Measurements from ENCODE around the gene RRN3.
"Not testable (repeated sequence)": the region's sequence is repeated elsewhere in the genome, so short reads cannot be mapped to it uniquely, and the experiment has no call there.

RRN3 gene

GRCh38 chr16:15023381-15024077 is 70.5 kb downstream of the RRN3 start:
- not testable (repeated sequence) for H3K4me3 ChIP-seq (ENCODE audit: control insufficient read depth, low read depth, low read length); DNase-seq (ENCODE audit: low read depth)

- not testable (repeated sequence) for H3K4me3 ChIP-seq (ENCODE audit: control insufficient read depth, low read depth, low read length); DNase-seq (ENCODE audit: low read depth)
- TF ChIP-seq CTCF (IDR thresholded peaks at IDR 0.05; ENCODE audit: control insufficient read depth, insufficient read depth, low read depth, low read length, missing control alignments): peak; percentile 35
These were observed 71.9 kb downstream of the RRN3 start for GRCh38 chr16:15022194-15022593.

GRCh38 chr16:15021429-15021828 is 72.6 kb downstream of the RRN3 start:
- not testable (repeated sequence) for H3K4me3 ChIP-seq (ENCODE audit: control insufficient read depth, low read depth, low read length)
- peak; percentile 40 for DNase-seq (ENCODE audit: low read depth)

GRCh38 chr16:15016951-15017580 is 77.0 kb downstream of the RRN3 start:
- H3K4me3 ChIP-seq (ENCODE audit: control insufficient read depth, low read depth, low read length): not testable (repeated sequence)
- DNase-seq (ENCODE audit: low read depth): peak; percentile 5

- DNase-seq (ENCODE audit: low read depth); H3K4me3 ChIP-seq (ENCODE audit: control insufficient read depth, low read depth, low read length): not testable (repeated sequence)
These were observed 77.7 kb downstream of the RRN3 start for GRCh38 chr16:15016354-15016753.

- not testable (repeated sequence) for DNase-seq (ENCODE audit: low read depth); H3K4me3 ChIP-seq (ENCODE audit: control insufficient read depth, low read depth, low read length)
These were observed 78.4 kb downstream of the RRN3 start for GRCh38 chr16:15015671-15016070.

GRCh38 chr16:15012941-15013340 is 81.1 kb downstream of the RRN3 start:
- H3K4me3 ChIP-seq (ENCODE audit: control insufficient read depth, low read depth, low read length); DNase-seq (ENCODE audit: low read depth): not testable (repeated sequence)
